Tibial nerve (tissue), 4 donors: ENCODE measurements around the gene EHD2. TPM values are rescaled to one million over a fixed set of nuclear protein-coding genes. Genes with fewer than 3 reads are reported as not detected.

Experiments
- small RNA-seq: library from RNA; depleted of rRNA; stranded (forward); fragments of <200 nt; gene quantifications from one replicate; pipeline ENCODE3, GENCODE V24; 2016
- total RNA-seq, 4 donors: library from RNA; depleted of rRNA; stranded (reverse); fragments of >200 nt; gene quantifications; one replicate each; pipeline ENCODE4 v1.1.0, GENCODE V29; 2016

Gene EHD2
- total RNA-seq, 4 donors from 2014 or later: 128 to 196 (median 159) TPM

Small RNA genes within 50 kb of the gene (small RNA-seq; reads per million reads assigned to genes)
- not detected for gene SNORD23

Other genes with a start within 250 kb of the EHD2 start
- gene SLC8A2, start 241.5 kb upstream of the EHD2 start, total RNA-seq: not detected
- gene KPTN, start 229.2 kb upstream of the EHD2 start, total RNA-seq: 10 to 100 TPM in 1 of 4 donors, 1 to 10 TPM in 3; 3.1 to 10.8 (median 8.2) TPM
- gene NAPA, start 198.4 kb upstream of the EHD2 start, total RNA-seq: 100 to 1,000 TPM; 130 to 152 (median 138) TPM
- under 1 TPM in 3 of 4 donors, not detected in 1; under 0.01 to 0.90 (median 0.66) TPM for gene ZNF541, start 140.3 kb upstream of the EHD2 start, total RNA-seq
- 10 to 100 TPM in 2 of 4 donors, 1 to 10 TPM in 2; 6.1 to 23.1 (median 9.8) TPM for gene BICRA, start 104.3 kb upstream of the EHD2 start, total RNA-seq
- 100 to 1,000 TPM; 320 to 532 (median 408) TPM for gene NOP53, start 32.1 kb downstream of the EHD2 start, total RNA-seq
- 100 to 1,000 TPM; 495 to 841 (median 572) TPM for gene SELENOW, start 65.3 kb downstream of the EHD2 start, total RNA-seq
- not detected for gene TPRX1, start 91.1 kb downstream of the EHD2 start, total RNA-seq
- gene CRX, start 108.5 kb downstream of the EHD2 start, total RNA-seq: not detected
- gene TPRX2, start 145.8 kb downstream of the EHD2 start, total RNA-seq: not detected
- not detected for gene SULT2A1, start 172.9 kb downstream of the EHD2 start, total RNA-seq